ENCODE measurements around the gene STK33.

DNA sequence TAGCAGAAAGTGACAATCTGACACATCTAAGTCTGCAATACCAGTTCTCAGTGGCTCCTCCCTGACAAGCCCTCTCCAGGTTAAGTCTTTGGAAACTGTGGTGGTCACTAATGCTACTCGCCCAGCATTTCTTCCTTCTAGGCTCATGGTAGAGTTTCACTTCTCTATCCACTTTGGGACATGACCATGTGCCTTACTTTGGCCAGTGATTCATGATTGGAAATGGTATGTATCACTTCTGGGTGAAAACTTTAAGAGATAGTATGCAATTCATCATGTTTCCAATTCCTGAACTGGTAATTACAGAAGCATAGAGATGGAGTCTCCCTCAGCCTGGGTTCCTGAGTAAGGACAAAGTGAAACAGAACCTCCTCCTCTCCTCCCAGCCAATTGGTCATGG, 178.8 kb downstream of the STK33 start:
- TF ChIP-seq GATA2 (IDR thresholded peaks at IDR 0.05; ENCODE audit: low read depth, low read length) (no peak), GATA3 (IDR thresholded peaks at IDR 0.05; ENCODE audit: low read depth, low read length) (no peak)
